HG03103 (cell line): ENCODE results near the gene FMNL2.

Experiments used
- ATAC-seq: cut with Tn5 transposase; IDR thresholded peaks from one replicate; pipeline ENCODE4 v1.9.1; 2021; ENCODE audit warnings: low read depth; ENCODE audit not compliant: unreplicated experiment

Gene FMNL2

DNA sequence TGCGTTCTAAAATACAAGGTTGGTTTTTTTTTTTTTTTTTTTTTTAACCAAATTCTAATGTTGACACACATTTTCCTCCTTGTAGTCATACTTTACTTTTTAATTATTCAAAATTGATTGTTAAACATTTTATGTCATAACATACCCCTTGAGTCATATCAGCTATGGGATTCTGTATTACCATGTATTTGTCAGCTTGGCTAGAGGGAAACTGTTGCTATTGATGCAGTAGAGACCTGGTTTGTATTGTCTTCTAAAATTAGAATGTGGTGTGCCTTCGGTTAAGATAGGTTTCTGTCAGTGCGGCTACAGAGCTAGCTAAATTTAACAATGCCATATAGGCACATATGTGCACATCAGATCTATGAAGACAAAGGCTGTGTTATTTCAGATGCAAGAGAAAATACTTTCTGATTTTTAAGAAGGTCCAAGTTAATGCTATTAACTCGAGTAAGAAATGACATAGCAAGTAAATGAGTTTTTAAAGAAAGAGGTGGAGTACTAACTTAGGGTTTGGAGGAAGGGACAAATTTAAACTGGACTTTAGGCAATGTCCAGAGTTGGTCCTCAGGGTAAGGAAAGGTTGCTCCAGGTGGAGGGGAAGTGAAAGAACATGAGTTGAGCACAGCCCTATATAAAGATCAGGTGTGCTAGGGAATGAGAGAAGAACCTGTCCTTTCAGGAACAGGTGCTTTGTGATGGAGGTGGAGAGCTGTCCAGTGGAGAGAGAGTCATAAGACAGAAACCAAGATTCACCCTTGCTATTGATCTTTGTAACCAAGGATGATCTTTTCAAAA is 230.0 kb downstream of the FMNL2 start:
- ATAC-seq, result peak; percentile 81

GRCh38 chr2:152565884-152566727 is 231.1 kb downstream of the FMNL2 start:
- peak; percentile 67 for ATAC-seq

GRCh38 chr2:152566728-152567069 is 231.7 kb downstream of the FMNL2 start:
- ATAC-seq, result no peak

DNA sequence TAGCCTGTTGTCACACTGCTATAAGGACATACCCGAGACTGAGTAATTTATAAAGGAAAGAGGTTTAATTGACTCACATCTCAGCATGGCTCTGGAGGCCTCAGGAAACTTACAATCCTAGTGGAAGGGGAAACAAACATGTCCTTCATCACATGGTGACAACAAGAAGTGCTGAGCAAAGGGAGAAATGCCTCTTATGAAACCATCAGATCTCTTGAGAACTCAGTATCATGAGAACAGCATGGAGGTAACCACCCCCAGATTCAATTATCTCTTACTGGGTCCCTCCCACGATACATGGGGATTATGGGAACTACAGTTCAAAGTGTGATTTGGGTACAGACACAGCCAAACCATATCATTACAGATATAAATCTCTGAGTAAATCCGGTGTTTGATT is 233.6 kb downstream of the FMNL2 start:
- no peak for ATAC-seq

GRCh38 chr2:152569186-152569585 is 234.2 kb downstream of the FMNL2 start:
- no peak for ATAC-seq

DNA sequence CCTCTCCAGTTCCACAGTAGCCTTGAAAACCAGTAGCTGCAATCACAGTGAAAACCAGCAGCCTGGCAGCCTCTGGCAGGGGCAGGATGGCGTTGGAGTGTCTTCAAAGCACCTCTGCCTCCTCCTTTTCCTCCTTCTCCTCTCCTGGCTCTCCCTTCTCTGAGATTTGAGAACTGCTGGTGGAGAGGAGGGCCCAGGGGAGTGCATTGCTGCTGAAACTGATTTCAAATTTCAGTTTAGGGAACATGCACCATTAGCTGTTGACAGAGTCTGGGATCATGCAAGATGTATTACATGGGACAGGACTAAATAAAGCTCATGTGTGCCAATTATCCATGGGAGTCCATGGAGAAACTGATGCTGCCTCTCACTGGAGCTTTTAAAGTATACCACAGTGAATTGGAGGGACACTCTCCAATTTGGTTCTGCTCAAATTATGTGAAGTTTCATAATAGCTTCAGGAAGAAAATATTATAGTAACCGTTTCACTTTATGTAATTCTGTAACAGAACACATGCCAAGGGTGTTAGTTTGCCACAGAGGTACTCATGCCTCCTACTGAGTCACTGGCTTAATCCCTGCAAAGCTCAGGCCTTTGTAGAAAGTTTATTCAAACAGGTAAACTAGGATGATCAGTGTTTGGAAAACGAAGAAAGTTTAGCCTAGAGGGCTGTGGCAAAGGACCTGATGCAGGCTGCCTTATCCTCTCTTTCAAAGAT is 236.2 kb downstream of the FMNL2 start:
- ATAC-seq, result no peak

DNA sequence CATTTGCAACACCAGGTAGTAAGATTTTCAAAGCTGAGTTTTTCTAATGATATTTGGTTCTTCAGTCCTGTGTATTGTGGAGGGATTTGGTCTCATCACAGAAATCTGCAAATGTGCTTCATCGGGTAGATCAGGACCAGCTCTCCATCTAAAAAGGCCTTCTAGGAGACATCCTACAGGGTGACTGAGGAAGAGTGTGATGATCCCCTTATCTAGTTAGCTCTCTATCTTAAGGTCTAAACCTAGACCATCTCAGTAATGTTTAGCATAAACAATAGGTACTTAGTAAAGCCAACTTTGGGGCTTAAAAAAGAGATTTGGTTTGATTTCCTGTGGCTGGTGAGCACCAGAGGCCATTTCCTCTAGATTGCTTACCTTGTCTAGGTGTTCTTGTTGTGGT is 237.1 kb downstream of the FMNL2 start:
- no peak for ATAC-seq

DNA sequence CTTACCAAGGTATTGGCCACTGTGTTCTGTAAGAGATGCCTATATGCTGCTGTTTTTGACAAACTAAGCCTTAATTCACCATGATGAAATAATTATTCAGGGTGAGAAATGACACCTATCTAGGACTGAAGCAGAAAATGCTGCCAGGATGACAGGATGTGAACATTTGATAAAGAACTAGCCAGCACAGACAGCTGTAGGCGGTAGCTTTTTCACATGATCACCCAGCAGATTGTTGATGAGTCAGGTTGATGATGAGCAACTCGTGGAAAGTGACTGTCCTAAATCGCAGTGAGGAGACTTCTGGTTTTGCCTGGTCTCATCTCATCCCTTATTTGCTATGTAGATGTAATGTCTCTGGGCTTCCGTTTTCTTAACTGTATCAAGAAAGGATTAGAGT is 238.2 kb downstream of the FMNL2 start:
- ATAC-seq, result peak; percentile 89

DNA sequence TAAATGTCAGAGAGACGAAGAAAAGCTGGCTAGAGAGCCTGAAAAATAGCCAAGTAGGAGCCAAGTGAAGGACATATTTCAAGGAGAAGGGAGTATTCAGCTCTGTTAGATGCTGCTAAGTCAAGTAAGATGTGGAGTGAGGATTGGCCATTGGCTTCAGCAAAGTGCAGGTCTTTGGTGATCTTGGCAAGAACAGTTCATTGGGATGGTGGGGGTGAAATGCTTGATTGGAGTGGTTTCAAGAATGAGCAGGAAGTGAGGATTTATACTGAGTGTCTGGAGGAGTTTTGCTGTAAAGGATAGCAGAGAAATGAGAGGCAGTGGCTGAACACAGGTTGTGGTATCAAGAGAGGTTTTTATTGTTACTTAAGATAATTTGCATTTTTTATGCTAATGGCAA is 242.6 kb downstream of the FMNL2 start:
- no peak for ATAC-seq

DNA sequence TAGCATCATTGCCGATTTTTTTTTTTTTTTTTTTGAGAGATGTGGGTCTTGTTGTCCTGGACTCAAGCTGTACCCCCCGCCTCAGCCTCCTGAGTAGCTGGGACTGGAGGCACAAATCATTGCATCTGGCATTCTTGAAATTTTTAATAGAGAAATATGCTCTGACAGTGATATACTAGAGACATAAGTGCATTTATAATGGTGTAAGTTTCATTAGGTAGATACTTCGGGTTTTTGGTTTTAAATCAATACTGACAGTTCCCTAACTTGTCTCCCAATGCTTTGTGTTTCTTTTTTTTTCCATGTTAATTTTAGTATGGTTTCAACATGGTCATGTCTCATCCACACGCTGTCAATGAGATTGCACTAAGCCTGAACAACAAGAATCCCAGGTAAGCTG is 243.6 kb downstream of the FMNL2 start:
- ATAC-seq, result no peak

- no peak for ATAC-seq
Observed at GRCh38 chr2:152580714-152581113, 245.7 kb downstream of the FMNL2 start.

- no peak for ATAC-seq
Observed at GRCh38 chr2:152581360-152581759, 246.4 kb downstream of the FMNL2 start.

DNA sequence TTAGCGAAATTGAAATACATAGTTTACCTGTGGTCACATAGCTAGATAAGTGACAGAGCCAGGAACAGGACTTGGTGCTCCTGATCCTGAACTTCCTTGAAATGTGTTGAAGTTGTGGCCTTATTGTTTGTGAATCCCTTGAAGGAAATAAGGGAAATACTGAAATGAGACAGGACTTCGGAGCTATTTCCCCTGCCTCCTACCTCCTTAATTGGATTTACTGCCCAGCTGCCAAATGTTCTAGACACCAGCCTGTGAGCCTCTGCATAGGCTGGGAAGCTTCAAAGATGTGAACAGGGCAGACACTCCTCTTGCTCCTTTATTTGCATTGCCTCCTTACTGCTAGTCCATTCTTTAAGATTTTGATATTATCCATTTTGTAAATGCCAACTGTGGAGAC is 247.1 kb downstream of the FMNL2 start:
- ATAC-seq, result no peak

DNA sequence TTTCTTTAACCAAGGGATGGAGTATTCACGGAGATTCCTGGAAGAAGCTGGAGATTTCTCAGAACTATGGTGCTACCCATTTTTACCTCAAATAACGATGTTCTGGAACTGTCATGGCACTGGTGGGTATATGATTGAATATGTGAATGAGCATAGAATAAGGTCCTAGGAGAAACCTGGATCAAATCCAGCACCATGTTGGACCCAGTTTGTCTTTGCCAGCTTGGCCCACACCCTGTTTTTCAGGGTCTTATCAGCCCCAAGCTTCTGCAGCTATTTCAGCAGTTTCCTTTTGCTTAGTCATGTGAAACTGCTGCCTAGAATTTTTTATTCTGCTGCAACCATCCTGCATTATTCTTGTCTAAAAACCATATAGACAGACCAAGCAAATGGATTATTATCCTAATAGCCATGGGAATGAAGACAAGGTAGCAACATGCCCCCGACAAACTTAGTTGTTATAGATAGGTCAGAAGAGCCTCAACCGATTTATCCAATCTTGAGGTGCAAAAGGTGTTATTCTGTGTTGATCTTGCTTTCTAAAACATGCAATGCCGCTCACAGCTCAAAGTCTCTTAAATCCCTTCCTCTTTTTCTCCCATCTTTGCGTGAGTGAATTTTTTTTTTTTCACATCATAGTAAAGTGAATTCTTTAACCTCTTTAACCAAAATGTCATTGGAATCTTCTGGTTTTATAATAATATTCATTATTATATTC is 248.7 kb downstream of the FMNL2 start:
- ATAC-seq, result no peak

DNA sequence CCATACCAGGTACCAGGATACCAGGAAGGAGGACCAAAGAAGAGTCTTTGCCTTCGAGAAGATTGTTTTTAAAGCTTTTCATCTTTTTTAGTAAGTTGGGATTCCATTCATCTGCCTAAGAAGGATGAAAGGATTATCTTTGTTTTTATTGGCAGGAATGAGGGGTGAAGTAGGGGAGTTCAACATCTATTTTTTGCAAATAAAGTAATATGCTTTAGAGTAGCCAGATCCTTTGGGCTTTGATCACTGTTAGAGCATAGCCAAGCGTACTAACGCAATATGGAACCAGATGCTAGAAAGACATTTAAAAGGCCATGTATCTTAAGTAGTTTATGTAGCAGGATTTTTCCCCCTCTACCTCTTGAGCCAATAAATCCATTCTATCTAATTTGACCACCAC is 249.3 kb downstream of the FMNL2 start:
- ATAC-seq, result no peak

DNA sequence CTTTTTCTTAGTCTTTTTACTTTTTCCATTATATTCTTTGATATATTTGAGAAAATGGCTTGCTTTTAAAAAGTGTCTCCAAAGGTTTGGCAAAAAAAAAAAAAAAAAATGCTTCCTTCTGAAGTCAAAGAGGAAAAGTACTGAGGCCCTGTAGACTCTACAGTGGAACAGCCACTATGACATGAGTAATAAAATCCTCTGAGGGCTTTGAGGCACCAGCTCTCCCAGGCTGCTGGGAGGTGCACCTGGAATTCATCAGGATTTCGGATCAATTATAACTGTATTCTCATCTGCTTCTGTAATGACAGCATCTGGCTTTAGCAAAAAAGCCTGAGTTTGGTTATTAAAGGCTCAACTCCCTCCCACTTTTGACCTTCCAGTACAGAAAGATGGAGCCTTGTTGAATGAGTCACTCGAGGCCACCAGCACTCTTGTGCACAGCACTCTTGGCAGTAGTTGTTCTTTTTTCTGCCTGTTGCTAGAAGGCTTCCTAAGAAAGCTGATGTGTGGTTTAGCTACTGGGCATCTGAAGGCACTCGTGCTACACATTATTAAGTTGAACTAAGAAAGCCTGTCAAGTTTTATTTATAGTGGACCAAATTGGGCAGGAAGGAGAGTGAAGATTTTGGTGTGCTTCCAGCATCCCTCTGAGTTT is 251.0 kb downstream of the FMNL2 start:
- no peak for ATAC-seq

- ATAC-seq, result no peak
Observed at GRCh38 chr2:152587187-152587947, 252.4 kb downstream of the FMNL2 start.

- ATAC-seq, result no peak
Observed at GRCh38 chr2:152588998-152589397, 254.0 kb downstream of the FMNL2 start.

- peak; percentile 90 for ATAC-seq
Observed at GRCh38 chr2:152594022-152594766, 259.2 kb downstream of the FMNL2 start.
